GM04504 (cell line): ENCODE measurements around the gene CCDC38.

Source experiments
- DNase-seq: peaks from one replicate; pipeline ENCODE4 v3.0.0-alpha.2; 2012; ENCODE audit warnings: low read depth

Gene CCDC38

GRCh38 chr12:95836185-95836609 is 106.2 kb downstream of the CCDC38 start:
- DNase-seq, result no peak

- no peak for DNase-seq
Measured at GRCh38 chr12:95834572-95834971, 107.8 kb downstream of the CCDC38 start.

- DNase-seq, result no peak
Measured at GRCh38 chr12:95830335-95831089, 111.9 kb downstream of the CCDC38 start.

GRCh38 chr12:95829395-95829794 is 113.0 kb downstream of the CCDC38 start:
- no peak for DNase-seq

GRCh38 chr12:95820096-95820703 is 122.2 kb downstream of the CCDC38 start:
- DNase-seq, result no peak
